K562 treated with DMSO at 1 percent for 12 hours (cell line): ENCODE measurements around the gene DDN. TPM values are rescaled to one million over a fixed set of nuclear protein-coding genes. Genes with fewer than 3 reads are reported as not detected.

ENCODE experiments used
- total RNA-seq: library from RNA; unstranded; fragments of 300-600 nt; gene quantifications from 2 replicates; pipeline ENCODE4 v1.2.3, GENCODE V29; 2022; ENCODE audit not compliant: insufficient read depth

The DDN gene
- 0.27 and 0.62 TPM in 2 replicates for total RNA-seq

DNA sequence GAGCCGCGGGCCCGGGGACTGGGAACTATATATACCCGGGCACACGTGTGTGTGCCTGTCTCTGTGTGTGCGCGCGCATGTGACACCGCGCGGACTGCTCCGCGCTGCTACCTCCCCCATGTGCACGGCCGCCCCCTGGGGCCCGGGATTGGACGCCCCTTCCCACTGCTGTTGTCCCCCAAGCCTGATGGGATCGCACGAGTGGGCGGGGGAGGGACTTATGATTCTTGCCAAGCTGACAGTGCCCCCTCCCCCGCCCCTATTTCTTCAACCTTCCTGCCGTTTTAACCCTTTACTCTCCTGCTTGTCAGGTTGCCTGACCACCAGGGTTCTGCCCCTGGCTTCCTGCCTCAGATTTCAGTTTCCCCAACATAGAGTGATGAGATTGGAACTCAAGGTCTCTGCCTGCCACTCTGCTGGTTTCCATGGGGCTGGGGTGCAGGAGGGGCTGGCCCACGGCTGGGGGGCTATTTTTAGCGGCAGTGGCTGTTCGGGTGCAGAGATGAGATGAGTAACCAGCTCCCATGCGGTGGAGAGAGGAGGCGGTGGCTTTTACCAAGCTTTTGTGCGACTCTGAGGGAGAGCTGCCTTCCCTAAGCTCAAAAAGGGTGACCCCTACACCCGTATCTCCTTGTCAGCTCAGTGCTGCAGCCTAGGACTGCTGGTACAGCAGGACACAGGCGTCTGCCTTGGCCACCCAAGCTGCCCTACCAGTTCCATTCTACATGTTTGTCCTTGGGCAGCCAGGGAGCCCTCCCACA lies at the start of gene DDN:
Gene DDN, minus strand, starts transcription at position 5 of the 761 bp plus-strand sequence. CDS start 88 bp downstream, outside the sequence.

DNA sequence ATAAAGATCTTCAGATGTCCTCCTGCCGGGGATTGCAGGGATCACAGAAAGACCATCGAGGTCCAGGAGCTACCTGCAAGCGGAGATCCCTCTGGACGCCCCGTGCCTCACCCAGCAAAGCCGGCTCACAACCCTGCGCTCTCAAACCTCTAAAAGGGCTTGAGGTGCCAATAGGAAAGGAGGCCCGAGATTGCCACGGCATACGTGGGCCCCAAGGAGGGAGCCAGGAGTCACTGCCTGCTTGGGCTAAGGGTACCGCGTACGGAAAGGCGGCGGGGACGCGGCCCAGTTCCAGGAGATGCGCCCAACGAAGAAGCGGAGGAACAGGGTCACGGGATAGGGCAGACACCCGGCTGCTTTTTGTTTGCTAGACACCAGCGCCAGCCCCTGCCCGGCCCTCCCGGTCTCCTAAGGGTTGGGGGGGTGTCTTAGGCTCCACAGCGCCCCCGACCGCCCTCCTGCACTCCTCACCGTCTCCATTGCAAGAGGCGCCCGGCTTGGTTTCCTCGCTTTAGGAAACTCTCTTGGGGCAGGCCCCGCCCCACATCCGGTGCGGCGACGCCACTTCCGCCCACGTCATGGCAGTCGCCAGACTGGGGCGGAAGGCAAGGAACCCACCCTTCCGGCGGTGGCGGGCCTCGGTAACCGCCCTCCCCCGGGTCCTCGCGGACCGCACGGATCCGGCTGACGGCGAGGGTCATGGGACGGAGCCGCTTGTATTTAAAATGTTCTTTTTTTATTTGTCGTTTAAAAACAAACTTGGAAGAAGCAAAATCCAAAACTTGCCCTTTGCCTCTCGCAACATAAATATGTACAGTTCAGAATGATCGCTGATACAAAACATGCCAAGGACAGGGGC lies 19.3 kb upstream of the DDN start, which contains the start of gene PRKAG1:
Gene PRKAG1, minus strand, starts transcription at position 516 of the 859 bp plus-strand sequence. Its CDS starts 36 bp downstream, at position 480.

GRCh38 chr12:48978291-48978740 lies 20.9 kb downstream of the DDN start, which contains the start of gene WNT1:
Gene WNT1, plus strand, starts transcription at chr12:48978322. Its CDS starts 329 bp downstream, at chr12:48978651.

DNA sequence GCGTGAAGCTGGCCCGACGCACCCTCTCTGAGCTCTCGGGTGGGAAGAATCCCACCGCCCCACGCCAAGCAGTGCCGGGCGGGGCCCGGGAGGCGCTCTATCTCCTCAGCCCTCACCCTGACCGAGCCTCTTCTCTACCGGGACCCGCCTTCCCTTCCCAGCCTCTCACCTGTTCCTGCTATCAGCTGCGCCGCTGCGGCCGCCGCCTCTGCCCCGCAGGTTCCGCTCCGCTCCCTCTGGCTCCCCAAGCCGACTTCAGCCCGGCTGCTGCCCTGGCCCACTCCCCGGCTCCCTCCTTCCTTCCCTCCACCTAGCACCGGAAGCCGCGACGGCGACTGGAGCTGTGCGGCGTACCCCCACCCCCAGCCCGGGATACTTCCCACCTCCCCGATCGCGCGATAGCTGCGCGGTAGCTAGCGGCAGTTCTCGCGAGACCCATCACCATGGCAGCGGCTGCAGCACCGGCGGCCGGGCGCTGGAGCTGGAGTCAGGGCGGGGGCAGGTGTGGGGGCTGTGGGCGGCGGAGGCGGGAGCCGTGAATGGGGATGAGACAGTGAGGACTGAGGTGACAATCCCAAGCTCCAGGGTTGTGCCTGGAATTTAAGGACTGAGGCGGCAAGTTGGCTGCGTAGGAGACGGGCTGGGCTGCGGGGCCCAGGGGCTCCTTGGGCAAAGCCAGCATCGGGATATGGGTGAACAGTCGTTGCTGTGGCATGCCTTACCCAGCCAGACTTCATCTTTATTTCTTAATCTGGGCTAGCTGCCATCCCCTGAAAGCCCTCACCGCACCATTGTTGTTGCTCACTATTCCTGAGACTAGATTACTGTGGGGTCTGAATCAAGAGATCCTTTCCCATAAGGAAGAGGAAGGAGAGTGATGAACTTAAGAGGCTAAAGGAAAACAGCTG lies 41.8 kb downstream of the DDN start, which contains the start of gene ARF3:
Gene ARF3, minus strand, starts transcription at position 347 of the 908 bp plus-strand sequence. CDS start 16,392 bp downstream, outside the sequence.

Other genes with a start within 250 kb of the DDN start
- 0.42 and 1.1 TPM in 2 replicates for gene ADCY6, start 210.3 kb downstream of the DDN start, total RNA-seq
- 0.49 and 1.6 TPM in 2 replicates for gene CACNB3, start 180.9 kb downstream of the DDN start, total RNA-seq
- 49.7 and 86.9 TPM in 2 replicates for gene DDX23, start 147.2 kb downstream of the DDN start, total RNA-seq
- gene RND1, start 133.5 kb downstream of the DDN start, total RNA-seq: 1.1 and 1.3 TPM in 2 replicates
- 4.0 and 5.5 TPM in 2 replicates for gene FKBP11, start 73.9 kb downstream of the DDN start, total RNA-seq
- gene ARF3, start 41.9 kb downstream of the DDN start, total RNA-seq: 50.1 and 87.6 TPM in 2 replicates
- 0.72 TPM in 1 of 2 replicates, not detected in the other for gene WNT10B, start 27.6 kb downstream of the DDN start, total RNA-seq
- not detected in 2 replicates for gene WNT1, start 21.1 kb downstream of the DDN start, total RNA-seq
- 58.2 and 84.6 TPM in 2 replicates for gene PRKAG1, start 19.4 kb upstream of the DDN start, total RNA-seq
- gene KMT2D, start 61.4 kb upstream of the DDN start, total RNA-seq: 7.2 and 74.6 TPM in 2 replicates
- gene RHEBL1, start 70.6 kb upstream of the DDN start, total RNA-seq: 22.2 and 32.9 TPM in 2 replicates
- 1.2 and 1.8 TPM in 2 replicates for gene DHH, start 95.4 kb upstream of the DDN start, total RNA-seq
- gene LMBR1L, start 111.5 kb upstream of the DDN start, total RNA-seq: 31.8 and 42.0 TPM in 2 replicates
- 2,187 and 2,718 TPM in 2 replicates for gene TUBA1B, start 132.0 kb upstream of the DDN start, total RNA-seq
- gene TUBA1A, start 189.7 kb upstream of the DDN start, total RNA-seq: 37.1 and 40.4 TPM in 2 replicates